K562 (cell line): ENCODE measurements around the gene RUSC1.

ENCODE experiments used
- ATF4 ChIP-seq: fragments of 450-650 bp; formaldehyde crosslinking; IDR thresholded peaks from 2 replicates; pipeline ENCODE4 v1.4.0; 2022; ENCODE audit warnings: mild to moderate bottlenecking, moderate library complexity
- CTCF ChIP-seq, 3 experiments: IDR thresholded peaks in 2 of 3; conservative IDR thresholded peaks in 1 of 3; 2 replicates each; pipeline ENCODE4 v1.5.1; 2011 to 2012; ENCODE audit warnings: low read length in 3 of 3, mild to moderate bottlenecking in 3 of 3, control low read depth in 2 of 3, improper control_type of control experiment in 1 of 3, inconsistent platforms in 1 of 3, low read depth in 1 of 3, mixed read lengths in 1 of 3, moderate library complexity in 1 of 3; ENCODE audit not compliant: insufficient read depth in 2 of 3
- PHB2 ChIP-seq: fragments of 450-650 bp; IDR thresholded peaks from 2 replicates; pipeline ENCODE4 v1.6.1; 2017; ENCODE audit warnings: low read depth
- POLR2A ChIP-seq: fragments of 450-650 bp; conservative IDR thresholded peaks from 2 replicates; pipeline ENCODE4 v1.6.1; 2016
- POU5F1 ChIP-seq: fragments of 150-350 bp; IDR thresholded peaks from 2 replicates; pipeline ENCODE4 v1.6.1; 2014; ENCODE audit warnings: borderline replicate concordance, low read length, low read depth, mild to moderate bottlenecking; ENCODE audit not compliant: partially characterized antibody
- RNF219 ChIP-seq: fragments of 250-450 bp; sonication (Bioruptor Pico); IDR thresholded peaks from 2 replicates; pipeline ENCODE4 v1.5.0; 2022; ENCODE audit warnings: mild to moderate bottlenecking
- SIN3A ChIP-seq, 2 experiments: fragments of 150-350 bp in 1 of 2; IDR thresholded peaks; 2 replicates each; pipeline ENCODE4 v1.6.1; 2011 to 2016; ENCODE audit warnings: borderline replicate concordance in 2 of 2, low read depth in 2 of 2, low read length in 2 of 2, mild to moderate bottlenecking in 2 of 2, moderate library complexity in 2 of 2; ENCODE audit not compliant: control insufficient read depth in 1 of 2
- TBL1XR1 ChIP-seq, 2 experiments: IDR thresholded peaks; 2 replicates each; pipeline ENCODE4 v1.6.1; 2012; ENCODE audit warnings: improper control_type of control experiment in 2 of 2, low read length in 2 of 2, mild to moderate bottlenecking in 1 of 2

- no peak for TF ChIP-seq PHB2
- no peak for TF ChIP-seq POLR2A
- no peak for TF ChIP-seq SIN3A (IDR thresholded peaks at IDR 0.05; ENCODE audit: borderline replicate concordance in 2 of 2, control insufficient read depth in 1 of 2, low read depth in 2 of 2, low read length in 2 of 2)
- TF ChIP-seq TBL1XR1 (IDR thresholded peaks at IDR 0.05; ENCODE audit: low read length in 2 of 2), result no peak
- no peak for TF ChIP-seq ATF4 (CRISPR knock-in tag)
- no peak for TF ChIP-seq RNF219
- TF ChIP-seq CTCF (IDR thresholded peaks at IDR 0.05 in 2 of 3, conservative IDR thresholded peaks at IDR 0.05 in 1 of 3; ENCODE audit: insufficient read depth in 2 of 3, low read depth in 1 of 3, low read length in 3 of 3), result no peak
- TF ChIP-seq POU5F1, result no peak
Observed at GRCh38 chr1:155305881-155306391, 14.8 kb upstream of the RUSC1 start.
